ENCODE measurements around the gene TSR1. TPM values are rescaled to one million over a fixed set of nuclear protein-coding genes. Genes with fewer than 3 reads are reported as not detected.

TSR1 gene
- total RNA-seq, 4 donors from 2014 or later, result 2.1 to 43.3 (median 23.5) TPM

- no peaks in the 10 kb centered on the region for H3K27me3 ChIP-seq
- DNase-seq, result no peak
- H3K4me3 ChIP-seq, result no peak overlapping the region
- H3K4me1 ChIP-seq, result no peaks in the 10 kb centered on the region
- intact Hi-C loops (cut with DNase I; ENCODE audit: low total_unique reads), result no loop called here
- H3K36me3 ChIP-seq, result no peaks in the 10 kb centered on the region
- TF ChIP-seq POLR2A (IDR thresholded peaks at IDR 0.05), result no peak
- no peak for TF ChIP-seq CTCF (IDR thresholded peaks at IDR 0.05)
- no peak overlapping the region for H3K27ac ChIP-seq
- no peaks in the 10 kb centered on the region for H3K9me3 ChIP-seq
Observed at GRCh38 chr17:2346475-2346874, 10.2 kb upstream of the TSR1 start.

GRCh38 chr17:2344528-2344927 is 8.3 kb upstream of the TSR1 start:
- H3K27ac ChIP-seq, result no peak overlapping the region
- intact Hi-C loops (cut with DNase I; ENCODE audit: low total_unique reads), result no loop called here

GRCh38 chr17:2343421-2343820 is 7.2 kb upstream of the TSR1 start:
- no peak for TF ChIP-seq POLR2A (IDR thresholded peaks at IDR 0.05)

More at GRCh38 chr17:2344528-2344927, 8.3 kb upstream of the TSR1 start:
- DNase-seq, result no peak
- no peaks in the 10 kb centered on the region for H3K4me1 ChIP-seq
- no peaks in the 10 kb centered on the region for H3K36me3 ChIP-seq
- no peak overlapping the region for H3K4me3 ChIP-seq
- TF ChIP-seq CTCF (IDR thresholded peaks at IDR 0.05), result no peak
- no peak for TF ChIP-seq POLR2A (IDR thresholded peaks at IDR 0.05)
- H3K9me3 ChIP-seq, result no peaks in the 10 kb centered on the region
- H3K27me3 ChIP-seq, result no peaks in the 10 kb centered on the region

GRCh38 chr17:2338315-2338657 is 2.0 kb upstream of the TSR1 start:
- peak overlapping the region; percentile 85 to 97 for H3K4me3 ChIP-seq
- no peaks in the 10 kb centered on the region for H3K9me3 ChIP-seq
- H3K27ac ChIP-seq, result peak overlapping the region; percentile 79 to 90
- intact Hi-C loops (cut with DNase I; ENCODE audit: low total_unique reads), result no loop called here
- no peaks in the 10 kb centered on the region for H3K36me3 ChIP-seq
- H3K4me1 ChIP-seq, result peaks cover 0 to 5% of the 10 kb centered on the region in 2 donors
- no peaks in the 10 kb centered on the region for H3K27me3 ChIP-seq
- TF ChIP-seq POLR2A (IDR thresholded peaks at IDR 0.05), result no peak
- no peak for DNase-seq

More at GRCh38 chr17:2343421-2343820, 7.2 kb upstream of the TSR1 start:
- no peak for DNase-seq
- Histone ChIP-seq H3K4me3 (no peak overlapping the region), H3K36me3 (no peaks in the 10 kb centered on the region), H3K27ac (no peak overlapping the region), H3K4me1 (no peaks in the 10 kb centered on the region), H3K27me3 (no peaks in the 10 kb centered on the region), H3K9me3 (no peaks in the 10 kb centered on the region)
- intact Hi-C loops (cut with DNase I; ENCODE audit: low total_unique reads), result no loop called here

GRCh38 chr17:2337544-2338314 is 1.5 kb upstream of the TSR1 start:
- TF ChIP-seq CTCF (IDR thresholded peaks at IDR 0.05) (no peak), POLR2A (IDR thresholded peaks at IDR 0.05) (peak in 1 of 2 donors; percentile 37)
- Histone ChIP-seq H3K36me3 (no peaks in the 10 kb centered on the region), H3K27ac (peak overlapping the region; percentile 79 to 90), H3K27me3 (no peaks in the 10 kb centered on the region), H3K4me1 (peaks cover 0 to 5% of the 10 kb centered on the region in 2 donors), H3K4me3 (peak overlapping the region; percentile 85 to 97), H3K9me3 (no peaks in the 10 kb centered on the region)
- intact Hi-C loops (cut with DNase I; ENCODE audit: low total_unique reads), result no loop called here
- peak; percentile 54 to 63 for DNase-seq

GRCh38 chr17:2336852-2337543 is 741 bp upstream of the TSR1 start, which contains the start of gene SGSM2:
TSS of gene SGSM2 (plus strand) at chr17:2337501. CDS start at chr17:2337689, 188 bp downstream.
- H3K27me3 ChIP-seq, result no peaks in the 10 kb centered on the region
- H3K27ac ChIP-seq, result peak within 1 kb of the TSS; percentile 79 to 90
- H3K4me1 ChIP-seq, result peaks cover 0 to 5% of the 10 kb centered on the region in 2 donors
- peak within 1 kb of the TSS; percentile 85 to 97 for H3K4me3 ChIP-seq
- DNase-seq, result peak; percentile 45 to 66
- intact Hi-C loops (cut with DNase I; ENCODE audit: low total_unique reads), result no loop called here
- TF ChIP-seq POLR2A (IDR thresholded peaks at IDR 0.05), result no peak
- TF ChIP-seq CTCF (IDR thresholded peaks at IDR 0.05), result no peak
- no peaks in the 10 kb centered on the region for H3K9me3 ChIP-seq
- H3K36me3 ChIP-seq, result no peaks in the 10 kb centered on the region
